ENCODE measurements around the gene ALG12.

The ALG12 gene

DNA sequence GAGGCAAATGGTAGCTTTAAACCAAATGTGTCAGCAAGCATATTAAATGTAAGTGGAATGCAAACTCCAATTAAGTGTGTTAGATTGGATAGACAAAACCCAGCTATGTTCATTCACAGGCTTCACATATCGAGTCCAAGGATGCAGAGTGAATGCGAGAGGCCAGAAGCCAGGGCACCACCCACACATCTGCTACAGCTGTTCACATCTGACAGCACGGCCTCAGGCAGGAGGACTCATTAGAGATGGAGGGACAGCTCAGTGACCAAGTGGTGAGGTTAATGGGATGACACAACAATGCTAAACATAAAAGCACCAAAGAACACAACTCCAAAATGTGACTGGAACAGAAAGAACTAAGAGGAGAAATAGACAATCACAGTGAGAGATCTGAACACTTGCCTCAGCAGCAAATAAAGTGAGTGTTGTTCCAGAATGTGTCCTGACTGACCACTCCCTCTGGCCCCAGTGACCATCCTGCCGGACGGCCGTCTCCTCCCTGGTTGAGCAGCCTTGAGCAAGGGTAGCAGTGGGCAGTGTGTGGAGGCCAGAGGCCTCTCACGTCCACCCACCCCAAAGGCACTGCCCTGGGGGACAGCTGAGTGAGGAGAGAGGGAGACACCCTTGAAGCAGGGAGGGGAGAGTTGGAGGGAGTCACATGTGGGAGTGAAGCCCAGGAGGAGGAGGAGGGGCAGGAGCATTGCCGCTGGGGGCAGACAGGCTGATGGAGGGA lies 23.8 kb downstream of the ALG12 start:
- no peak for DNase-seq (ENCODE audit: low read depth in 1 of 2, low spot score in 1 of 2)

DNA sequence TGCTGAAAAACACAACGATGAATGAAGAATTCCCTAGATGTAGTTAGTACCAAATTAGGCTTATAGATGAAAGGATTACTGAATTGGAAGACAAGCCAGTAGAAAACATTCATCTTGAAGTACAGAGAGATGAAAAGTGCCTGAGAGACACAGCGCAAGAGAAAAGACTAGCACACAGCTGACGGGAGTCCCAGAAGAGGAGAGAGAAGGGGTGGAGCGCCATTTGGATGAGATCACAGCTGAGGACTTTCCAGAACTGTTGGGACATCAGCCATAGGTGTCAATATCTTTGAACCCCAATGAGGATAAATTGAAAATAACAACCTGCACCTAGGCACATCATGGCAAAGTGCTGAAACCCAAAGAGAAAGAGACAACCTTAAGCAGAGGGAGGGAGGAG lies 25.2 kb downstream of the ALG12 start:
- no peak for DNase-seq (ENCODE audit: low read depth in 1 of 2, low spot score in 1 of 2)

DNA sequence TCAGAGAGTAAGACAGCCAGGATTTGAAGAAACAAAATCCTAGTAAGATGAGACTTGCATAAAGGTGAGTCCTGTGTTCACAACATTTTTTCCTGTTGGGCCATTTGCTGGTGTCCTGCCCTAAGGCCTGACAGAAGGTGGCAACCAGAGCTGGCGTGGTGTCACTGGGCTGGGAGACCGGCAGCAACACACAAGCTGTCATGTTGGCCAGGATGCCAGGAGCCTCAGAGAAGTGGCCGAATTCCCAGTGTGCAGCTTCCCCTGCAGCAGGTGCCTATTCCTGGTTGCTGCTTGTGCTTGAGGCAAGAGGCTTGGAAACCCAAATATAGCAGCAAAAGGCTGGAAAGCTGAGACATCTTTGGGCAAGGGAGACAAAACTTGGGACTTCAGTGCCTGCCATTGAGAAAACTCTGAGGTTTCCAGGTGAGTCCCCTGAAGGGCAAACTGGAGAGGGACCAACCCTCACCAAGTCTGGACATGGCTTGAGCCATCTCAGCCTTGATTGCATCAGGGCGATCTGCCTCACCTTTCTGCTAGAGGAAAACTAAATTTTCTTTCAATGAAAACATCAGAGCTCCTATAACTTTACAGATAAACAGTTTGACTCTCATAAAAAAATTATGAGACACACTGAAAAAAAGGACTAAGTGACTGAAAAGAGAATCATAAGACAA lies 25.9 kb downstream of the ALG12 start:
- DNase-seq (ENCODE audit: low read depth in 1 of 2, low spot score in 1 of 2) = no peak

DNA sequence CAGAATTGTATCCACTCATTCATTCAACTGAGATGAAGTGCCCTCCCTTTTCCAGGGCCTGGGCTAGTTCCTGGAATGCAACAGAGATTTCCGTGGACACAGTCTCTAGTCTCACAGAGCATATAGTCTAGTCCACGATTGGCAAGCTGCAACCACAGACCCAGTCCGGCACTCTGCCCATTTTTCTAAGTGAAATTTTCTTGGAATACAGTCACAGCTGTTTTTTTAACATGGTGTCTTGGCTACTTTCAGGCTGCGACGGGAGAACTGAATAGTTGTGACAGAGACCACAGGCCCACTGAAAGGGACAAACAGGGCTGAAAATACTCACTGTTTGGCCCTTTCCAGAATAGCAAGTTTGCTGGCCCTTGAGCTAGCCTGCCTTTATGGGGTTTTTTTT lies 29.2 kb downstream of the ALG12 start:
- DNase-seq (ENCODE audit: low read depth in 1 of 2, low spot score in 1 of 2) = no peak

DNA sequence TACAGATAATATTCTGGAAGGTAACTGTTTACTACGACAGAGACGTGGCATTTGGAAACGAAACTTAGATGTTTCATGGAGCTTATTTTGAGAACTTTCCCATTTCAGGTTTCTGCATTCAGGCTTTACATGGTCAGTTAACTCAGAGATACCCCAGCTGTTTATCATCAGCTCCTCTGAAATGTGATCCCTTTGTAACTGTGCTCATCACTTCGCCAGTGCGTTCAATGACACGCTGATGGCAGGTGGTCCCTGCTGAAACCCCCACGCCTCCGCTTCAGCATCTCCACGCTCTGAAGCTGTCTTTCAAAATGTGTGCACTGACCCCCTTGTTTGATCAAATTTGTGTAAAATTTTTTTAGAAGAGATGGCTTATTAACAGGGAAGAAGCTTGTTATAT lies 30.5 kb downstream of the ALG12 start:
- DNase-seq (ENCODE audit: low read depth in 1 of 2, low spot score in 1 of 2) = no peak

DNA sequence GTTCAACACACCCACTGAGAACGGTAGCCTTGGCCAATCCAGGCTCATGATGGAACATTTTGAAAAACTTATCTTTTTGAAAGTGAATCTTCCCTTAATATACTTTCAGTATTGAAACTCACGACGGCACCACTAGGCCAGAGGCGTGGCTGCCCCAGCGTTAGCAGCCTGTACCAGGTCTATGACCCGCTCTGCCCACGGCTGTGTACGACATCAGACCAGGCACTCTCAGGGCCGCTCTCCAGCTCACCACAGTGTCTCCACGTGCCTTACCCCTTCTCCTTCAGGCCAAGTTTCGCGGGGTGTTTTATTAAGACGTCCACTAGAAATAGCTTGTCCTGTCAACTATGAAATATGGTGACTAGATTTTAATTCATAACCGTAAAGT lies 31.2 kb downstream of the ALG12 start:
- no peak for DNase-seq (ENCODE audit: low read depth in 1 of 2, low spot score in 1 of 2)

DNA sequence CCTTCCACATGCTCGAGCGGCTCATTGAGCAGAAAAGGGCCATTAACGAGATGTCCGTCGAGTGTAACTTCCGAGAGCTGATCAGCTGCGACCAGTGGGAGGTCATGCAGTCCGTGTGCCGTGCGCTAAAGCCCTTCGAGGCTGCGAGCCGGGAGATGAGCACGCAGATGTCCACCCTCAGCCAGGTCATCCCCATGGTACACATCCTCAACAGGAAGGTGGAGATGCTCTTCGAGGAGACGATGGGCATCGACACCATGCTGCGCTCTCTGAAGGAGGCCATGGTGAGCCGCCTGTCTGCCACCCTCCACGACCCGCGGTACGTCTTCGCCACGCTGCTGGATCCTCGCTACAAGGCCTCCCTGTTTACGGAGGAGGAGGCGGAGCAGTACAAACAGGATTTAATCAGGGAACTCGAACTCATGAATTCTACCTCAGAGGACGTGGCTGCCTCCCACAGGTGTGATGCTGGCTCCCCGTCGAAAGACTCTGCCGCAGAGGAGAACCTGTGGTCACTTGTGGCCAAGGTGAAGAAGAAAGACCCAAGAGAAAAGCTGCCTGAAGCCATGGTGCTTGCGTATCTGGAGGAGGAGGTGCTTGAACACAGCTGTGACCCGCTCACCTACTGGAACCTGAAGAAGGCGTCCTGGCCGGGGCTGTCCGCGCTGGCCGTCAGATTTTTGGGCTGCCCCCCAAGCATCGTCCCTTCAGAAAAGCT lies 31.7 kb downstream of the ALG12 start:
- no peak for DNase-seq (ENCODE audit: low read depth in 1 of 2, low spot score in 1 of 2)

DNA sequence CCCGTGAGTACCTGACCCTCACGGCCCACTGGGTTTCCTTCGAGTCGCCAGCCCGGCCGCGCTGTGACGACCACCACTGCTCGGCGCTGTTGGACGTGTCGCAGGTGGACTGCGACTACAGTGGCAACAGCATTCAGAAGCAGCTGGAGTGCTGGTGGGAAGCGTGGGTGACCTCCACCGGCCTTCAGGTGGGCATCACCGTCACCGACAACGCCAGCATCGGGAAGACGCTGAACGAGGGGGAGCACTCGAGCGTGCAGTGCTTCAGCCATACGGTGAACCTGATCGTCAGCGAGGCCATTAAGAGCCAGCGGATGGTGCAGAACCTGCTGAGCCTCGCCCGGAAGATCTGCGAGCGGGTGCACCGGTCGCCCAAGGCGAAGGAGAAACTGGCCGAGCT lies 32.4 kb downstream of the ALG12 start:
- no peak for DNase-seq (ENCODE audit: low read depth in 1 of 2, low spot score in 1 of 2)

DNA sequence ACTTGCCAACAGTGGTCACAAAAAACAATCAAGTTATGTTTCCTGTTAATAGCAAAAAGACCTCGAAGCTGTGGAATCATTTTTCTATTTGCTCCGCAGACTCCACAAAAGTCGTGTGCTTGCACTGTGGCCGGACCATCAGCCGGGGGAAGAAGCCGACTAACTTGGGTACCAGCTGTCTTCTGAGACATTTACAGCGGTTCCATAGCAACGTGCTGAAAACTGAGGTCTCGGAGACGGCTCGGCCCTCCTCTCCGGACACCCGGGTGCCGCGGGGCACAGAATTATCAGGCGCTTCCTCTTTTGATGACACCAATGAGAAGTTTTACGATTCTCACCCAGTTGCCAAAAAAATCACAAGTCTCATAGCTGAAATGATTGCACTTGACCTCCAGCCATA lies 33.0 kb downstream of the ALG12 start:
- no peak for DNase-seq (ENCODE audit: low read depth in 1 of 2, low spot score in 1 of 2)

DNA sequence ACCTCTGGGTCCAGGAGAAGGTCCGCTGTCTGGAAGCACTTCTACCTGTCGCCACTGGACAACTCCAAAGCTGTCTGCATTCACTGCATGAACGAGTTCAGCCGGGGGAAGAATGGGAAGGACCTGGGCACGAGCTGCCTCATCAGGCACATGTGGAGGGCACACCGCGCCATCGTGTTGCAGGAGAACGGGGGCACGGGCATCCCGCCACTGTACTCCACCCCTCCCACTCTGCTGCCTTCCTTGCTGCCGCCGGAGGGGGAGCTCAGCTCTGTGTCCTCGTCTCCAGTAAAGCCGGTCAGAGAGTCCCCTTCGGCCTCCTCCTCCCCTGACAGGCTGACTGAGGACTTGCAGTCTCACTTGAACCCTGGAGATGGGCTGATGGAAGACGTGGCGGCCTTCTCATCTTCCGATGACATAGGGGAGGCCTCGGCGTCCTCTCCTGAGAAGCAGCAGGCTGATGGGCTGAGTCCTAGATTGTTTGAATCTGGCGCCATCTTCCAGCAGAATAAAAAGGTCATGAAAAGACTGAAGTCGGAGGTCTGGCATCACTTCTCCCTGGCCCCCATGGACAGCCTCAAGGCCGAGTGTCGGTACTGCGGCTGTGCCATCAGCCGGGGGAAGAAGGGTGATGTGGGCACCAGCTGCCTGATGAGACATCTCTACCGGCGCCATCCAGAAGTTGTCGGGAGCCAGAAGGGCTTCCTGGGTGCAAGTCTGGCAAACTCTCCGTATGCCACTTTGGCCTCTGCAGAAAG lies 33.6 kb downstream of the ALG12 start:
- DNase-seq (ENCODE audit: low read depth in 1 of 2, low spot score in 1 of 2) = no peak

DNA sequence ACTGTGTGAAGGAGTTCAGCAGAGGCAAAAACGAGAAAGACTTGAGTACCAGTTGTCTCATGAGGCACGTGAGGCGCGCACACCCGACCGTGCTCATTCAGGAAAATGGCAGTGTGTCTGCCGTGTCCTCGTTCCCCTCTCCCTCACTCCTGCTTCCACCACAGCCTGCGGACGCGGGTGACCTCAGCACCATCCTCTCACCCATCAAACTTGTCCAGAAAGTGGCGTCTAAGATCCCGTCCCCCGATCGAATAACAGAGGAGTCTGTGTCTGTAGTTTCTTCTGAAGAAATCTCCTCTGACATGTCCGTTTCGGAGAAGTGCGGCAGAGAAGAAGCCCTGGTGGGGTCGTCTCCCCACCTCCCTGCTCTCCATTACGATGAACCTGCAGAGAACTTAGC lies 34.2 kb downstream of the ALG12 start:
- no peak for DNase-seq (ENCODE audit: low read depth in 1 of 2, low spot score in 1 of 2)

DNA sequence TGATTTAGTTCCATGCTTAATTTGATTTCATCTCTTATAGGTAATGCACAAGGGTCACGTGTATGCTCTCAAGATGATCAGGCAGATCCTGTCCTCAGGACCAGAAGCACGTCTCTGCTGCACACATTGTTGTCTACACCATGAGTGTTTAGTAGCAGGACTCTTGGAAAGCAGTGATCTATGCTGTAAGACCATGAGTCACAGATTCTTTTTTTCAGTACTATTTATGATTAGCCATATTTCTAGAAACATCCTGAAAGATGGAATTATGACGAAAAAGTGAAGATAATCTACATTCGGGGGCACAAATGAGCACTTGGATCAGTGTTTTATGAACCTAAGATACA lies 35.0 kb downstream of the ALG12 start:
- DNase-seq (ENCODE audit: low read depth in 1 of 2, low spot score in 1 of 2) = no peak

DNA sequence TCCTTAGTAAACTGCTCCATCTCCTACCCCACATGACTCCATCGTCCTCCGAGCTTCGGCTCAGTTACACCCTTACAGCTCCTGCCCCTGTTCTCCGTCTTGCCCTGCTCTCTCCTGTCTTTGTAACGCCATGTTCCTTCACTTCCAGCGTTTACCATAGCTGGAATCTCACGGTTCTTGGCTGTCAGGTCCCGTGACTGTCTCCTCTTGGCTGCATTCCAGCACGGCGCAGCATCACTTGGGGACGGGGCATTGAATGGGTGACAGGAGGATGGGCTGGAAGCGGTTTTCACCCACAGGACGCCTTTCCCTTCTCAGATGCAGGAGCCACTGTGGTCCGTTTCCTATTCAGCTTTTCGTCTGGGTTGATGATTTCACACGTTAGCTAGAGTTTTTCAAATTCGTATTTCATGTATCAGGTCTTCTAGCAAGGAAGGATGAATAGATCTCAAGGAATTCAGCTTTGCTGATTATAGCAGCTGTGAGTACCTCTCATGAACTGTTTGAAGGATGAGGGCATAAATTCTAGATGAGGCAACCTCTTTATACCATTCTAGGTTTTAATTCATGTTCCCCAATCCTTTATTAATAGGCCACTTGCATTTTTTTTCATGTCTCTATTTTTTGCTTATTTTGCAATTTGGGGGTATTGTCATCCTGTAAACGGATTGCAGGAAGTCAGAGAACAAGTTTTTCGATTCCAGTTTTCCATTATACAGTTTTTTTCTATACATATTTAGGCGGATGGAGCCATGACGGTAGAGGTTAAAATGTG lies 35.5 kb downstream of the ALG12 start:
- no peak for DNase-seq (ENCODE audit: low read depth in 1 of 2, low spot score in 1 of 2)

DNA sequence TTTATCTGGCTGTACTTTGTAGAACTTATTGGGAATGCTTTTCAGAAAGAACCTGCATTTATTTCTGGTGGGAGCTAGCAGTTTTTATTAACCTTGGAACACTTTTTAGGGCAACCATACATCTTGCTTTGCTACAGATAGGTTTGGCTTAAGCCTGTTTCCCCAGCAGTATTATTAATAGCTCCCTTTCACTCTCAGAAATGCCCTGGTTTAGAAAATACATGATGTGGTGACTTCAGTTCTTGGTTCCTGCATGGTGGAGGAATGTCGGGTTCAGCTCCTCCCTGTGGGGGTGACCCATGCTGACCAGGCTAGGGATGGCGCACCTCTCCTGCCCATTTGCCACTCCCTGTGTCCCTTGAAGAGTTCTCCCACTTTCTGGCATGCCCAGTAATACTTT lies 36.4 kb downstream of the ALG12 start:
- no peak for DNase-seq (ENCODE audit: low read depth in 1 of 2, low spot score in 1 of 2)

DNA sequence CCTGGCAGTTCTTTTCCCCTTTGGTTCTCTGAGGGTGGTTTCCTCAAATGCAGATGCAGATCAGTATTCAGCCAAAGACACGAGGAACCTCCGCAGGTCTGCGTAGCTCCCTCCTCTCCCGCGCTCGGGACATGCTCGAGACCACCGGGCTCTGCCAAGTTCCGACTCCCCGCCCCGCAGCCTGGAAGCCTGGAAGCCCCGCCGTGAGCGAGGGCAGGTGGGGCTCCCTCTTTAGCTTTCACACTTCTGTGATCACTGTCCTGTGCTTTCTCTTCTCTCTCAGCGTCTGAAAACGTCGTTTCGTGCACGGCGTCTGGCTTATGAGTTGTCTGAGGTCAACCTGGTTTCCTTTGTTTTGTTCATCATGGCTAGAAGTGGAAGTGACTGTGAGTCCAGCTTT lies 38.0 kb downstream of the ALG12 start:
- no peak for DNase-seq (ENCODE audit: low read depth in 1 of 2, low spot score in 1 of 2)

DNA sequence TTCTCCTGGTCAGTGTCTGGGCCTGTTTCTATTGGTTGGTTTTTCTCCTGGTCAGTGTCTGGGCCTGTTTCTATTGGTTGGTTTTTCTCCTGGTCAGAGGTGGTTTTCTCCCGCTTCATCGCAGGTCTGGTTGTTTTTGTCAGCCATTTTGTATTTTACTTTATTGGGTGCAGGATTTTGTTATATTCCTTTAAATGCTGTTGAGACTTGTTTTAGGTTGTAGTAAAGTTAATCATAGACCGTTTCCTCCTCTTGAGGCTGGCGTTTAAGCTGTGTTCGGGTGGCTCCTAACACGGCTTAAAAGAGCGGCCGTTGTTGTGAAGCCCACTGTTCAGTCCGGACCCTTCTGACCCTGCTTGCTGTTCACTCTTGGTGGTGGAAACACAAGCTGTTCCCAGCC lies 38.4 kb downstream of the ALG12 start:
- DNase-seq (ENCODE audit: low read depth in 1 of 2, low spot score in 1 of 2) = no peak

DNA sequence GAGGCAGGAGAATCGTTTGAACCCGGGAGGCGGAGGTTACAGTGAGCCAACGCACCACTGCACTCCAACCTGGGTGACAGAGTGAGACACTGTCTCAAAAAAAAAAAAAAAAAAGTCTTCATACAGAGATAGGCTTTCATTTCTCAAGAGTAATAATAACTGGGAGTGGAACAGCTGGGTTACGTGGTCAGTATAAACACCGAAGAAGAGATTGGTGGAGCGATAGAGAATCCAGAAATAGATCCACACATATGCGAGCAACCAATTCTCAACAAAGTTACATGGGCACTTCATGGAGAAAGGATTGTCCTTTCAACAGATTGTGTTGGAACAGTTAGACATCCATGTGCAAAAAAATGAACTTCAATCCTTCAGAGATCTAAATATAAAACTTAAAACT lies 40.0 kb downstream of the ALG12 start:
- no peak for DNase-seq (ENCODE audit: low read depth in 1 of 2, low spot score in 1 of 2)

DNA sequence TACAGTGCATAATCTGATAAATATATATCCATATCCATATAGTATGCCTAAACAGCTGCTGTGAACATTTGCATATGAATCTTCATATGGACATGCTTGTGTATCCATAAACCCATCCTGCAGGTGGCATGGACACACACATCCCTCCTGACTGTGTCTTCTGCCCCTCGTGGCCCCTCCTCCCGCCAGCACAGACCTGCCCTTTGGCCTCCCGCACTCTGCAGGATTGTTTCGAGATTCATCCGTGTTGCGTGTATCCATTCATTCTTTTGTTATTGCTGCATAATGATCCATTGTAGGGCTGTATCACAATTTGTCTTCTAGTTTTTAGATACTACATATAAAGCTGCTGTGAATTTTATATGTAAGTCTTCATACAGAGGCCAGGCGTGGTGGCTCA lies 40.6 kb downstream of the ALG12 start:
- no peak for DNase-seq (ENCODE audit: low read depth in 1 of 2, low spot score in 1 of 2)

DNA sequence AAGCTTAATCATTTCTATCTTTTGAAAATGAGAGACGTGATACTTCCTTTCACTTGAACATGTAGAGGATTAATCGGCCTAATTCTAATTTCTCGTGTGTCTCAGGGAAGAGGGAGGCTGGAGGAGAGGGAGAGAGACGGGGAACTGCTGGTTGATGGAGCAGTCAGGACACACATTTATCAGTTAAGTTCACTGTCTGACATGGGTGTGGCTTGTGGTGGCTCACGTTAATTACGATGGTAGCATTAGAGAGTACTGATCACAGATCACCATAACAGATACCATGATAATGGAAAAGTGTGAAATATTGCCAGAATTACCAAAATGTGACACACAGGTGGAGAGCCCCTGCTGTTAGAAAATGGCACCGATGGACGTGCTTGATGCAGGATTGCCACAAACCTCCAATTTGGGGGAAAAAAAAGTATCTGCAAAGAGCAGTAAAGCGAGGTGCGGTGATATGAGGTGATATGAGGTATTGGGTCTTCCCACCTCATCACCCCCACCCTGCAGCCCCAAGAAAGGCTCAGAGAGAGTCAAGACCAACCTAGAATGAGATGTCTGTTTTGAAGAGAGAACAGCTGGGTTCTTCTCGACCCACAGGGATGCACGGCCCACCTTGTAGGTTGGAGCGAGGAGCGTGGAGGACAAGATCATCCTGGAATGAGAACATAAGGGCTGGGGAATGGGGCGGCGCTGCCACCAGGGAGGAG lies 44.9 kb downstream of the ALG12 start:
- DNase-seq (ENCODE audit: low read depth in 1 of 2, low spot score in 1 of 2) = no peak

DNA sequence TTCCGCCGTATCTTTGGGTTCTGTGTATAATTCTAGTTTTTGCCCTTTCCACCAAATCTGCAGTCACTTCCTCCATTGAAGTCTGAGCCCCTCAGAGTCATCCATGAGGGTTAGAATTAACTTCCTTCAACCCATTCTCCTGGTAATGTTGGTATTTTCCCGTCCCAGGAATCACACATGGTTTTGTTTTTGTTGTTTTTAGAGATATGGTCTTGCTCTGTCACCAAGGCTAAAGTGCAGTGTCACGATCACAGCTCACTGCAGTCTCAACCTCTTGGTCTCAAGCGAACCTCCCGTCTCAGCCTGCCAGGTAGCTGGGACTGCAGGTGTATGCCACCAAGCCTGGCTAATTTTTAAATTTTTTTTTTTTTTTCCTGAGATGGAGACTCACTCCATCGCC lies 45.9 kb downstream of the ALG12 start:
- DNase-seq (ENCODE audit: low read depth in 1 of 2, low spot score in 1 of 2) = no peak

DNA sequence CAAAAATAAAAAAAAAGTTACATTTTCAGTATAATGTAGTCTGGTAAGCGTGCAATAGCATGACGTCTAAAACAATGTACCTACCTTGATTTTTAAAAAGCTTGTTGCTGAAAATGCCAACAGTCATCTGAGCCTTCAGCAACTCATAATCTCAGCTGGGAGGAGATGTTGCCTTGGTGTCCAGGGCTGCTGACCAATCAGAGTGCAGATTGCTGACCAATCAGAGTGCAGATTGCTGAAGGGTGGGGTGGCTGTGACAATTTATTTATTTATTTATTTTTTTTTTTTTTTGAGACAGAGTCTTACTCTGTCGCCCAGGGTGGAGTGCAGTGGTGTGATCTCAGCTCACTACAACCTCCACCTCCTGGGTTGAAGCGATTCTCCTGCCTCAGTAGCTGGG lies 46.8 kb downstream of the ALG12 start:
- no peak for DNase-seq (ENCODE audit: low read depth in 1 of 2, low spot score in 1 of 2)
